ENCODE measurements around the gene DMRT3.

DMRT3 gene

GRCh38 chr9:976258-976942 is at the start of gene DMRT3:
DMRT3 (plus strand) TSS chr9:976655; CDS start chr9:977002, 347 bp downstream.
- no peak for DNase-seq (ENCODE audit: low read depth, low spot score)

GRCh38 chr9:926976-927375 is 49.5 kb upstream of the DMRT3 start:
- no peak for DNase-seq (ENCODE audit: low read depth, low spot score)

GRCh38 chr9:928363-929042 is 48.0 kb upstream of the DMRT3 start:
- DNase-seq (ENCODE audit: low read depth, low spot score): no peak

GRCh38 chr9:929719-930118 is 46.7 kb upstream of the DMRT3 start:
- DNase-seq (ENCODE audit: low read depth, low spot score): no peak

- no peak for DNase-seq (ENCODE audit: low read depth, low spot score)
These were observed 43.1 kb upstream of the DMRT3 start for GRCh38 chr9:933356-933755.

GRCh38 chr9:935348-935965 is 41.0 kb upstream of the DMRT3 start:
- no peak for DNase-seq (ENCODE audit: low read depth, low spot score)

GRCh38 chr9:942805-943580 is 33.5 kb upstream of the DMRT3 start:
- no peak for DNase-seq (ENCODE audit: low read depth, low spot score)

GRCh38 chr9:947985-948384 is 28.5 kb upstream of the DMRT3 start:
- no peak for DNase-seq (ENCODE audit: low read depth, low spot score)

- no peak for DNase-seq (ENCODE audit: low read depth, low spot score)
These were observed 28.0 kb upstream of the DMRT3 start for GRCh38 chr9:948497-948896.

- DNase-seq (ENCODE audit: low read depth, low spot score): no peak
These were observed 26.3 kb upstream of the DMRT3 start for GRCh38 chr9:950139-950538.

GRCh38 chr9:952546-952945 is 23.9 kb upstream of the DMRT3 start:
- no peak for DNase-seq (ENCODE audit: low read depth, low spot score)

GRCh38 chr9:959105-959504 is 17.4 kb upstream of the DMRT3 start:
- DNase-seq (ENCODE audit: low read depth, low spot score): no peak

- no peak for DNase-seq (ENCODE audit: low read depth, low spot score)
These were observed 16.5 kb upstream of the DMRT3 start for GRCh38 chr9:959914-960313.

GRCh38 chr9:962023-962422 is 14.4 kb upstream of the DMRT3 start:
- no peak for DNase-seq (ENCODE audit: low read depth, low spot score)

- no peak for DNase-seq (ENCODE audit: low read depth, low spot score)
These were observed 11.0 kb upstream of the DMRT3 start for GRCh38 chr9:965497-965896.

- no peak for DNase-seq (ENCODE audit: low read depth, low spot score)
These were observed 9.6 kb upstream of the DMRT3 start for GRCh38 chr9:966870-967269.

- no peak for DNase-seq (ENCODE audit: low read depth, low spot score)
These were observed 9.0 kb upstream of the DMRT3 start for GRCh38 chr9:967436-967835.

GRCh38 chr9:967903-968641 is 8.4 kb upstream of the DMRT3 start:
- DNase-seq (ENCODE audit: low read depth, low spot score): no peak

GRCh38 chr9:969310-970150 is 6.9 kb upstream of the DMRT3 start:
- no peak for DNase-seq (ENCODE audit: low read depth, low spot score)

- no peak for DNase-seq (ENCODE audit: low read depth, low spot score)
These were observed 6.1 kb upstream of the DMRT3 start for GRCh38 chr9:970151-970996.

Data from smooth muscle cell of the brain vasculature (primary cell).